K562 (cell line): Measurements from ENCODE around the gene IRF1. TPM values are rescaled to one million over a fixed set of nuclear protein-coding genes. Genes with fewer than 3 reads are reported as not detected.

Experiments used
- CXXC5 ChIP-seq: fragments of 250-450 bp; sonication (Bioruptor Pico); IDR thresholded peaks from 2 replicates; pipeline ENCODE4 v1.8.0; 2022; ENCODE audit warnings: inconsistent platforms, mild to moderate bottlenecking, moderate library complexity
- DEAF1 ChIP-seq: fragments of 450-650 bp; formaldehyde crosslinking; IDR thresholded peaks from 2 replicates; pipeline ENCODE4 v1.4.0; 2020; ENCODE audit warnings: mild to moderate bottlenecking, moderate library complexity
- KAT7 ChIP-seq: sonication (generic); formaldehyde crosslinking; IDR thresholded peaks from 2 replicates; pipeline ENCODE4 v1.8.0; 2022; ENCODE audit warnings: missing genetic modification reagents, mild to moderate bottlenecking, borderline replicate concordance
- KLF6 ChIP-seq: fragments of 250-450 bp; sonication (Bioruptor Pico); IDR thresholded peaks from 2 replicates; pipeline ENCODE4 v1.4.0; 2020; ENCODE audit warnings: mild to moderate bottlenecking, moderate library complexity, borderline replicate concordance
- NFXL1 ChIP-seq: fragments of 450-650 bp; formaldehyde crosslinking; IDR thresholded peaks from 2 replicates; pipeline ENCODE4 v1.4.0; 2021; ENCODE audit warnings: mild to moderate bottlenecking
- YY1 ChIP-seq, 3 experiments: IDR thresholded peaks; 2 replicates each; pipeline ENCODE4 v1.6.1; 2011; ENCODE audit warnings: low read length in 2 of 3, mild to moderate bottlenecking in 2 of 3, moderate library complexity in 2 of 3, borderline replicate concordance in 1 of 3, control low read depth in 1 of 3, low read depth in 1 of 3; ENCODE audit not compliant: insufficient read depth in 3 of 3, insufficient replicate concordance in 2 of 3, control insufficient read depth in 1 of 3, insufficient read length in 1 of 3; ENCODE audit errors: extremely low read depth in 1 of 3
- ZFP91 ChIP-seq: sonication (generic); formaldehyde crosslinking; IDR thresholded peaks from 2 replicates; pipeline ENCODE4 v1.8.0; 2022; ENCODE audit warnings: mild to moderate bottlenecking, missing genetic modification reagents
- ZNF589 ChIP-seq: fragments of 200-800 bp; sonication (Bioruptor generic); IDR thresholded peaks from 2 replicates; pipeline ENCODE4 v1.6.1; 2016; ENCODE audit warnings: low read depth, missing genetic modification characterization, missing compliant biosample characterization
- ZNF76 ChIP-seq: fragments of 250-450 bp; sonication (Bioruptor Pico); IDR thresholded peaks from 2 replicates; pipeline ENCODE4 v1.4.0; 2020; ENCODE audit warnings: mild to moderate bottlenecking, moderate library complexity, borderline replicate concordance
- polyA plus RNA-seq, 8 experiments: library from polyadenylated mRNA; depleted of rRNA in 4 of 8; stranded (reverse) in 5 of 8; unstranded in 3 of 8; fragments of >200 nt; fragmentation: Nextera tagmentation in 2 of 8; fragmentation: Illumina TruSeq in 1 of 8; extraction: Ambion mirVana in 2 of 8; extraction: Trizol in 1 of 8; gene quantifications; 2 replicates each; pipeline versions ENCODE4 v1.2.1 to v1.2.3, GENCODE V29; 2011 to 2014; ENCODE audit warnings: inconsistent platforms in 1 of 8, missing spikeins in 1 of 8
- total RNA-seq, 7 experiments: library from RNA; depleted of rRNA in 6 of 7; stranded (reverse); fragments of >200 nt in 6 of 7; fragmentation: Illumina TruSeq in 2 of 7; extraction: Trizol in 2 of 7; gene quantifications; 2 replicates each; pipeline versions ENCODE4 v1.2.1 to v1.2.3, GENCODE V29; 2011 to 2021; ENCODE audit warnings: low replicate concordance in 1 of 7
- TF ChIP-seq, protein P1 (sequence below): fragments of 250-450 bp; sonication (Bioruptor Pico); IDR thresholded peaks from 2 replicates; pipeline ENCODE4 v1.4.0; 2020

The IRF1 gene
- total and polyA plus RNA-seq, 9 of the 15 experiments (the other 6 are each of a cell fraction or from before 2014, with no cell fraction given), result 1.1 to 12.3 (median 5.9) TPM

- TF ChIP-seq YY1 (IDR thresholded peaks at IDR 0.05; ENCODE audit: borderline replicate concordance in 1 of 3, control insufficient read depth in 1 of 3, extremely low read depth in 1 of 3, insufficient read depth in 3 of 3, insufficient read length in 1 of 3, insufficient replicate concordance in 2 of 3, low read depth in 1 of 3, low read length in 2 of 3) (peak in 2 of 3 experiments; percentile 10 to 37), NFXL1 (0 out of 2 replicates have a peak, but pooled peaks have one; percentile 24), DEAF1 (CRISPR knock-in tag) (0 out of 2 replicates have a peak, but pooled peaks have one; percentile 6), KAT7 (CRISPR knock-in tag) (0 out of 2 replicates have a peak, but pooled peaks have one; percentile 61), KLF6 (peak; percentile 37; the same call in 1 of the 2 replicates), CXXC5 (peak; percentile 39; the same call in 1 of the 2 replicates), ZNF589 (CRISPR knock-in tag) (peak; percentile 85), ZNF76 (CRISPR knock-in tag) (peak; percentile 81; the same call in 1 of the 2 replicates), ZFP91 (0 out of 2 replicates have a peak, but pooled peaks have one; percentile 25)
- TF ChIP-seq, protein P1, sequence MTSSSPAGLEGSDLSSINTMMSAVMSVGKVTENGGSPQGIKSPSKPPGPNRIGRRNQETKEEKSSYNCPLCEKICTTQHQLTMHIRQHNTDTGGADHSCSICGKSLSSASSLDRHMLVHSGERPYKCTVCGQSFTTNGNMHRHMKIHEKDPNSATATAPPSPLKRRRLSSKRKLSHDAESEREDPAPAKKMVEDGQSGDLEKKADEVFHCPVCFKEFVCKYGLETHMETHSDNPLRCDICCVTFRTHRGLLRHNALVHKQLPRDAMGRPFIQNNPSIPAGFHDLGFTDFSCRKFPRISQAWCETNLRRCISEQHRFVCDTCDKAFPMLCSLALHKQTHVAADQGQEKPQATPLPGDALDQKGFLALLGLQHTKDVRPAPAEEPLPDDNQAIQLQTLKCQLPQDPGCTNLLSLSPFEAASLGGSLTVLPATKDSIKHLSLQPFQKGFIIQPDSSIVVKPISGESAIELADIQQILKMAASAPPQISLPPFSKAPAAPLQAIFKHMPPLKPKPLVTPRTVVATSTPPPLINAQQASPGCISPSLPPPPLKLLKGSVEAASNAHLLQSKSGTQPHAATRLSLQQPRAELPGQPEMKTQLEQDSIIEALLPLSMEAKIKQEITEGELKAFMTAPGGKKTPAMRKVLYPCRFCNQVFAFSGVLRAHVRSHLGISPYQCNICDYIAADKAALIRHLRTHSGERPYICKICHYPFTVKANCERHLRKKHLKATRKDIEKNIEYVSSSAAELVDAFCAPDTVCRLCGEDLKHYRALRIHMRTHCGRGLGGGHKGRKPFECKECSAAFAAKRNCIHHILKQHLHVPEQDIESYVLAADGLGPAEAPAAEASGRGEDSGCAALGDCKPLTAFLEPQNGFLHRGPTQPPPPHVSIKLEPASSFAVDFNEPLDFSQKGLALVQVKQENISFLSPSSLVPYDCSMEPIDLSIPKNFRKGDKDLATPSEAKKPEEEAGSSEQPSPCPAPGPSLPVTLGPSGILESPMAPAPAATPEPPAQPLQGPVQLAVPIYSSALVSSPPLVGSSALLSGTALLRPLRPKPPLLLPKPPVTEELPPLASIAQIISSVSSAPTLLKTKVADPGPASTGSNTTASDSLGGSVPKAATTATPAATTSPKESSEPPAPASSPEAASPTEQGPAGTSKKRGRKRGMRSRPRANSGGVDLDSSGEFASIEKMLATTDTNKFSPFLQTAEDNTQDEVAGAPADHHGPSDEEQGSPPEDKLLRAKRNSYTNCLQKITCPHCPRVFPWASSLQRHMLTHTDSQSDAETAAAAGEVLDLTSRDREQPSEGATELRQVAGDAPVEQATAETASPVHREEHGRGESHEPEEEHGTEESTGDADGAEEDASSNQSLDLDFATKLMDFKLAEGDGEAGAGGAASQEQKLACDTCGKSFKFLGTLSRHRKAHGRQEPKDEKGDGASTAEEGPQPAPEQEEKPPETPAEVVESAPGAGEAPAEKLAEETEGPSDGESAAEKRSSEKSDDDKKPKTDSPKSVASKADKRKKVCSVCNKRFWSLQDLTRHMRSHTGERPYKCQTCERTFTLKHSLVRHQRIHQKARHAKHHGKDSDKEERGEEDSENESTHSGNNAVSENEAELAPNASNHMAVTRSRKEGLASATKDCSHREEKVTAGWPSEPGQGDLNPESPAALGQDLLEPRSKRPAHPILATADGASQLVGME, result peak; percentile 57; the same call in 1 of the 2 replicates
Observed at GRCh38 chr5:132466433-132467286, 23.9 kb downstream of the IRF1 start (continued).
